Brain microvascular endothelial cell (primary cell): ENCODE data around the gene STK11.

Experiments used
- DNase-seq: peaks from one replicate; pipeline ENCODE4 v3.0.0-alpha.2; 2020
- H3K27ac ChIP-seq: fragments of 250-450 bp; sonication (Bioruptor Pico); 2 replicates; pipeline ENCODE4 v1.5.1; 2020; ENCODE audit warnings: mild to moderate bottlenecking, moderate library complexity
- H3K27me3 ChIP-seq: fragments of 250-450 bp; sonication (Bioruptor Pico); replicated peaks from 2 replicates; pipeline ENCODE4 v1.5.1; 2020; ENCODE audit warnings: mild to moderate bottlenecking
- H3K36me3 ChIP-seq: fragments of 250-450 bp; sonication (Bioruptor Pico); replicated peaks from 2 replicates; pipeline ENCODE4 v1.5.1; 2020; ENCODE audit warnings: mild to moderate bottlenecking
- H3K4me3 ChIP-seq: 2 replicates; pipeline ENCODE4 v1.5.1; 2011; ENCODE audit warnings: low read depth, mild to moderate bottlenecking, control low read depth, low read length, moderate library complexity
- CTCF ChIP-seq: IDR thresholded peaks from 2 replicates; pipeline ENCODE4 v1.5.1; 2011; ENCODE audit warnings: low read depth, mild to moderate bottlenecking, moderate library complexity, low read length, control low read depth, inconsistent platforms; ENCODE audit errors: missing control alignments
- in situ Hi-C: cut with HindIII; loops from 2 replicates; pipeline ENCODE4 v1.10.0; 2017; ENCODE audit warnings: low sequenced_read_pairs, low pct_ligation_motif_present

The STK11 gene

GRCh38 chr19:1210227-1210538, 4.6 kb downstream of the STK11 start:
- Histone ChIP-seq H3K4me3 (no peak overlapping the region), H3K27me3 (no peaks in the 10 kb centered on the region), H3K36me3 (peaks cover 7% of the 10 kb centered on the region), H3K27ac (no peak overlapping the region)
- in situ Hi-C loops, result no loop called here
- no peak for TF ChIP-seq CTCF
- DNase-seq, result no peak

GRCh38 chr19:1211494-1212234, 6.1 kb downstream of the STK11 start:
- no peaks in the 10 kb centered on the region for H3K27me3 ChIP-seq

GRCh38 chr19:1213391-1214286, 8.1 kb downstream of the STK11 start:
- no peak overlapping the region for H3K4me3 ChIP-seq
- DNase-seq, result peak; percentile 73
- no peaks in the 10 kb centered on the region for H3K27me3 ChIP-seq
- H3K36me3 ChIP-seq, result peaks cover 7% of the 10 kb centered on the region
- in situ Hi-C loops, result no loop called here
- H3K27ac ChIP-seq, result peak overlapping the region; percentile 61
- no peak for TF ChIP-seq CTCF

More at GRCh38 chr19:1211494-1212234, 6.1 kb downstream of the STK11 start:
- no peak overlapping the region for H3K4me3 ChIP-seq
- DNase-seq, result no peak
- H3K27ac ChIP-seq, result no peak overlapping the region
- TF ChIP-seq CTCF, result no peak
- peaks cover 7% of the 10 kb centered on the region for H3K36me3 ChIP-seq
- in situ Hi-C loops, result no loop called here

- in situ Hi-C loops, result no loop called here
- no peak for TF ChIP-seq CTCF
- Histone ChIP-seq H3K36me3 (peaks cover 7% of the 10 kb centered on the region), H3K27ac (peak overlapping the region; percentile 61), H3K4me3 (no peak overlapping the region), H3K27me3 (no peaks in the 10 kb centered on the region)
- no peak for DNase-seq
These were observed 8.8 kb downstream of the STK11 start for GRCh38 chr19:1214299-1214861.

- peak overlapping the region; percentile 25 for H3K27ac ChIP-seq
- H3K4me3 ChIP-seq, result no peak overlapping the region
- DNase-seq, result no peak
- no peaks in the 10 kb centered on the region for H3K27me3 ChIP-seq
- peak; percentile 41 for TF ChIP-seq CTCF
- peaks cover 5% of the 10 kb centered on the region for H3K36me3 ChIP-seq
- in situ Hi-C loops, result no loop called here
These were observed 9.5 kb downstream of the STK11 start for GRCh38 chr19:1214862-1215731.
